Calu3 (cell line): Measurements from ENCODE around the gene FABP2. TPM values are rescaled to one million over a fixed set of nuclear protein-coding genes. Genes with fewer than 3 reads are reported as not detected.
A peak's percentile ranks its signal among the peaks of the same experiment; 100 is the strongest.
"Not testable (repeated sequence)": the region's sequence is repeated elsewhere in the genome, so short reads cannot be mapped to it uniquely, and the experiment has no call there.

Experiments
- Bru-seq: library from RNA; stranded (reverse); fragments of 400-500 nt; gene quantifications from one replicate; lab custom pipeline; 2021; lab: Mats Ljungman, UMichigan
- BruChase-seq, 2 experiments: library from RNA; stranded (reverse); fragments of 400-500 nt; gene quantifications; one replicate each; lab custom pipeline; 2021; lab: Mats Ljungman, UMichigan
- BruUV-seq: library from RNA; stranded (reverse); fragments of 400-500 nt; replicated peaks from 2 replicates; lab custom pipeline; 2021; lab: Mats Ljungman, UMichigan
- CTCF ChIA-PET: fragments of 300-600 bp; sonication (Branson Sonifier 250); formaldehyde crosslinking; loops from one replicate; lab custom pipeline; 2022; ENCODE audit warnings: antibody characterized with exemption; lab: Charles Lee
- DNase-seq: peaks from one replicate; pipeline ENCODE4 v3.0.0; 2022
- H3K27ac Mint-ChIP-seq: one replicate; pipeline ENCODE4 v1.8.0; 2022; ENCODE audit warnings: mixed read lengths; ENCODE audit not compliant: unreplicated experiment
- H3K27me3 Mint-ChIP-seq: one replicate; pipeline ENCODE4 v1.8.0; 2022; ENCODE audit warnings: mixed read lengths; ENCODE audit not compliant: unreplicated experiment
- H3K36me3 Mint-ChIP-seq: one replicate; pipeline ENCODE4 v1.8.0; 2022; ENCODE audit warnings: mild to moderate bottlenecking, moderate library complexity, mixed read lengths; ENCODE audit not compliant: insufficient read depth, unreplicated experiment
- H3K4me1 Mint-ChIP-seq: one replicate; pipeline ENCODE4 v1.8.0; 2022; ENCODE audit warnings: mild to moderate bottlenecking, low read depth, mixed read lengths; ENCODE audit not compliant: unreplicated experiment
- H3K4me3 Mint-ChIP-seq: one replicate; pipeline ENCODE4 v1.8.0; 2022; ENCODE audit warnings: mild to moderate bottlenecking, low read depth, moderate library complexity, mixed read lengths; ENCODE audit not compliant: unreplicated experiment
- H3K9me3 Mint-ChIP-seq: one replicate; pipeline ENCODE4 v1.8.0; 2022; ENCODE audit warnings: low read depth, mixed read lengths; ENCODE audit not compliant: unreplicated experiment
- CTCF ChIP-seq: fragments of 200-600 bp; IDR thresholded peaks from one replicate; pipeline ENCODE4 v1.8.0; 2022; ENCODE audit warnings: antibody characterized with exemption; ENCODE audit not compliant: unreplicated experiment
- intact Hi-C: fragments of 100-400 bp; cut with micrococcal nuclease; formaldehyde crosslinking; loops from one replicate; pipeline ENCODE4 v1.10.0; 2022; ENCODE audit not compliant: unreplicated experiment
- long read RNA-seq: library from polyadenylated mRNA; stranded (forward); transcript quantifications from one replicate; pipeline ENCODE4 v2.0.0, GENCODE V29; 2022
- total RNA-seq: library from RNA; stranded (reverse); gene quantifications from 2 replicates; pipeline ENCODE4 v1.2.3, GENCODE V29; 2022

Gene FABP2
- total RNA-seq: not detected in 2 replicates
- Bru-seq, nascent RNA: not detected
- BruChase-seq, experiment 1, labeled RNA remaining after a 6-hour chase: not detected
- BruChase-seq, experiment 2, labeled RNA remaining after a 2-hour chase: not detected
- long read RNA-seq: 0 reads

- no TSS peak for BruUV-seq
- no peak for TF ChIP-seq CTCF
- no peak within 1 kb of the TSS for H3K27ac Mint-ChIP-seq
- H3K9me3 Mint-ChIP-seq: no peaks in the 10 kb centered on the region
- no peak within 1 kb of the TSS for H3K4me3 Mint-ChIP-seq
- no peaks in the 10 kb centered on the region for H3K36me3 Mint-ChIP-seq
- CTCF ChIA-PET: no interaction called here
- no peaks in the 10 kb centered on the region for H3K27me3 Mint-ChIP-seq
- no peaks in the 10 kb centered on the region for H3K4me1 Mint-ChIP-seq
- no peak for DNase-seq
- intact Hi-C loops: no loop called here
These were observed at the start of gene FABP2 for GRCh38 chr4:119321921-119322687. Gene FABP2 (minus strand): TSS chr4:119322138. CDS start chr4:119322102, 36 bp downstream.

- H3K4me3 Mint-ChIP-seq, DNase-seq, H3K36me3 Mint-ChIP-seq, BruUV-seq, H3K9me3 Mint-ChIP-seq, H3K27ac Mint-ChIP-seq, H3K4me1 Mint-ChIP-seq, intact Hi-C loops, CTCF ChIA-PET, H3K27me3 Mint-ChIP-seq: not testable (repeated sequence)
These were observed 49.2 kb upstream of the FABP2 start for GRCh38 chr4:119370951-119371683.

- H3K27me3 Mint-ChIP-seq, H3K4me3 Mint-ChIP-seq, CTCF ChIA-PET, intact Hi-C loops, H3K4me1 Mint-ChIP-seq, H3K9me3 Mint-ChIP-seq, BruUV-seq, H3K27ac Mint-ChIP-seq, H3K36me3 Mint-ChIP-seq: not testable (repeated sequence)
- peak; percentile 0 for DNase-seq
These were observed 48.5 kb upstream of the FABP2 start for GRCh38 chr4:119370392-119370791.

GRCh38 chr4:119366802-119367201 lies 44.9 kb upstream of the FABP2 start:
- H3K27ac Mint-ChIP-seq, H3K36me3 Mint-ChIP-seq, CTCF ChIA-PET, H3K27me3 Mint-ChIP-seq, BruUV-seq, H3K4me3 Mint-ChIP-seq, DNase-seq, intact Hi-C loops, H3K4me1 Mint-ChIP-seq, H3K9me3 Mint-ChIP-seq: not testable (repeated sequence)

GRCh38 chr4:119364203-119364602 lies 42.3 kb upstream of the FABP2 start:
- BruUV-seq, H3K4me3 Mint-ChIP-seq, CTCF ChIA-PET, H3K27me3 Mint-ChIP-seq, H3K36me3 Mint-ChIP-seq, H3K9me3 Mint-ChIP-seq, intact Hi-C loops, H3K27ac Mint-ChIP-seq, H3K4me1 Mint-ChIP-seq, DNase-seq: not testable (repeated sequence)

GRCh38 chr4:119363372-119363771 lies 41.4 kb upstream of the FABP2 start:
- H3K36me3 Mint-ChIP-seq, H3K4me3 Mint-ChIP-seq, intact Hi-C loops, BruUV-seq, H3K27ac Mint-ChIP-seq, H3K9me3 Mint-ChIP-seq, H3K4me1 Mint-ChIP-seq, H3K27me3 Mint-ChIP-seq, CTCF ChIA-PET, DNase-seq: not testable (repeated sequence)

- BruUV-seq, intact Hi-C loops, H3K27ac Mint-ChIP-seq, CTCF ChIA-PET, H3K36me3 Mint-ChIP-seq, H3K4me1 Mint-ChIP-seq, H3K27me3 Mint-ChIP-seq, DNase-seq, H3K4me3 Mint-ChIP-seq, H3K9me3 Mint-ChIP-seq: not testable (repeated sequence)
These were observed 40.5 kb upstream of the FABP2 start for GRCh38 chr4:119362413-119362812.

- BruUV-seq, H3K9me3 Mint-ChIP-seq, H3K36me3 Mint-ChIP-seq, intact Hi-C loops, CTCF ChIA-PET, H3K4me1 Mint-ChIP-seq, H3K27ac Mint-ChIP-seq, H3K27me3 Mint-ChIP-seq, H3K4me3 Mint-ChIP-seq, DNase-seq: not testable (repeated sequence)
These were observed 37.9 kb upstream of the FABP2 start for GRCh38 chr4:119359873-119360272.

- CTCF ChIA-PET, H3K27me3 Mint-ChIP-seq, H3K4me3 Mint-ChIP-seq, H3K4me1 Mint-ChIP-seq, intact Hi-C loops, DNase-seq, H3K27ac Mint-ChIP-seq, H3K9me3 Mint-ChIP-seq, BruUV-seq, H3K36me3 Mint-ChIP-seq: not testable (repeated sequence)
These were observed 34.9 kb upstream of the FABP2 start for GRCh38 chr4:119356796-119357195.
